HG02938 (cell line): ENCODE measurements around the gene GLG1.
"Not testable (repeated sequence)": the region's sequence is repeated elsewhere in the genome, so short reads cannot be mapped to it uniquely, and the experiment has no call there.

Source experiments
- ATAC-seq: cut with Tn5 transposase; IDR thresholded peaks from one replicate; pipeline ENCODE4 v1.9.1; 2021; ENCODE audit warnings: mild to moderate bottlenecking, moderate library complexity; ENCODE audit not compliant: unreplicated experiment

GLG1 gene

DNA sequence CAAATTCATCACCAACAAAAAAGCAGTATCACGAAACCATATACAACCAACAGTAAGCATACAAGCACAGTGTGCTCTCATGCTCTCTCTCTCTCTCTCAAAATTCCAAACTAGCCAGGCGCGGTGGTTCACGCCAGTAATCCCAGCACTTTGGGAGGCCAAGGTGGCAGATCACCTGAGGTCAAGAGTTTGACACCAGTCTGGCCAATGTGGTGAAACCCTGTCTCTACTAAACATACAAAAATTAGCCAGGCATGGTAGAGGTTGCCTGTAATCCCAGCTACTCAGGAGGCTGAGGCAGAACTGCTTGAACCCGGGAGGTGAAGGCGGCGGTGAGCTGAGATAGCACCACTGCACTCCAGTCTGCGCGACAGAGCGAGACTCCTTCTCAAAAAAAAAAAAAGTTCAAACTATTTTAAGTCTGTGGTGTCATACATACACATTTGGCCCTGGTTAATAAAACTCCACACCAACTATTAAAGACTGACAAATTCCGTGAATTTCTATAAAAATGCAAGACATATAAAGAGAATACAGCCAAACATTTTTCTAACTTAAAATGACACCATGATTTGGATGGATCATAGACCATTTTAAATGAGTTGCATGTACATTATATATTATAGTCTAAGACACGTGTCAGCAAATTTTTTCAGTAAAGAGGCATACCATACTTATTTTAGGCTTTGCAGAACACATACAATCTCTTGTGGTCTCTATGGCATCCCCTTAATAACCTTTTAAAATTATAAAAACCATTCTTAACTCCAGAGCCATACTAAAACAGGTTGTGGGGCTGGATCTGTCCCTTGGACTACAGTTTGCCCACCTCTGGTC lies 30.9 kb downstream of the GLG1 start:
- no peak for ATAC-seq

DNA sequence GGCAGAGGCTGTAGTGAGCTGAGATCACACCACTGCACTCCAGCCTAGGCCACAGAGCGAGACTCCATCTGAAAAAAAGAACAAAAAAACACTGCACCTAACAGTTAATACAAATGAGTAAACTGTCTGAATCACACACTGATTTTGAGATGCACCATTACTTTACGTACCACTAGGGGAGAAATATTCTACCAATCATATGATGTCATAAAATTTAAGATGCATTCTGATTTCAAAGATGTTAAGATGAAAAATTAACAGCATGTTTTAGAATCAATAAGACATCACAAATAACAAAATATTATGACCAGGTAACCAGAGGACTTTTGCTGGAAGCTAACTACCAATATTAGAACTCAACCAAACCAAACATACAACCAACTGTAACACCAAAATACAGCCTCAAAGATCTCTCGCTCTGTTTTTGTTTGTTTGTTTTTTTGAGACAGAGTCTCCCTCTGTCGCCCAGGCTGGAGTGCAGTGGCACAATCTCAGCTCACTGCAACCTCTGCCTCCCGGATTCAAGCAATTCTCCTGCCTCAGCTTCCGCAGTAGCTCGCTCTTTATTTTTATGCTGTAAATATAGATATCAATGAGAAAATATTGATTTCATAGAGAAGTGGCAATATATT lies 31.6 kb downstream of the GLG1 start:
- ATAC-seq, result no peak

DNA sequence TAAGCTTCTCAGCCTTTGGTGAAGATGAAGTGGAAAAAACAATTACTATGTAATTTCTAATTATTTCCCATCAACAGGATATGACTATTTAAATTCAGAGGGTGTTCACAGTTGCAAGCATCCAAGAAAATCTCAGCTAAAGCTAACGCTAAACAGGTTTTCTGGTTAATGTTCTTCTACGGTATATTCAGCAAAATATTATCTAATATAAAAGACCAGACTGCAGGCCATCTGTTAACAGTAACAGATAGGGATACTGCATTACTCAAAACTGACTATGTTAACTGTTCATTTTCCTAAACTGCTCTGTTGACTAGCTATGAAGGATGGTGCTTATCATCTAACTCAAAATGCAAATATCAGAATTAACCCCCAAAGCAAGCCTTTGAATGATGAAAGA lies 32.8 kb downstream of the GLG1 start:
- ATAC-seq, result no peak

DNA sequence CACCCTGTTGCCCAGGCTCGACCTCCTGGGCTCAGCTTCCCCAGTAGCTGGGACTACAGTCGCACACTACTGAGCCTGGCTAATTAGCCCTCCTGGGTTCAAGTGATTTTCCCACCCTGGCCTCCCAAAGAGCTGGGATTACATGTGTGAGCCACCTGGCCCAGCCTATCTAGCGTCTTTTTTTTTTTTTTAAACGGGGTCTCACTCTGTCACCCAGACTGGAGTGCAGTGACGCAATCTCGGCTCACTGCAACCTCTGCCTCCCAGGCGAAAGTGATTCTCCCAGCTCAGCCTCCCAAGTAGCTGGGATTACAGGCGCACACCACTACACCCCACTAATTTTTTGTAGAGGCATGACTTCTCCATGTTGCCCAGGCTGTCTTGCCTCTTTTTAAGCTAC lies 33.3 kb downstream of the GLG1 start:
- ATAC-seq, result no peak

DNA sequence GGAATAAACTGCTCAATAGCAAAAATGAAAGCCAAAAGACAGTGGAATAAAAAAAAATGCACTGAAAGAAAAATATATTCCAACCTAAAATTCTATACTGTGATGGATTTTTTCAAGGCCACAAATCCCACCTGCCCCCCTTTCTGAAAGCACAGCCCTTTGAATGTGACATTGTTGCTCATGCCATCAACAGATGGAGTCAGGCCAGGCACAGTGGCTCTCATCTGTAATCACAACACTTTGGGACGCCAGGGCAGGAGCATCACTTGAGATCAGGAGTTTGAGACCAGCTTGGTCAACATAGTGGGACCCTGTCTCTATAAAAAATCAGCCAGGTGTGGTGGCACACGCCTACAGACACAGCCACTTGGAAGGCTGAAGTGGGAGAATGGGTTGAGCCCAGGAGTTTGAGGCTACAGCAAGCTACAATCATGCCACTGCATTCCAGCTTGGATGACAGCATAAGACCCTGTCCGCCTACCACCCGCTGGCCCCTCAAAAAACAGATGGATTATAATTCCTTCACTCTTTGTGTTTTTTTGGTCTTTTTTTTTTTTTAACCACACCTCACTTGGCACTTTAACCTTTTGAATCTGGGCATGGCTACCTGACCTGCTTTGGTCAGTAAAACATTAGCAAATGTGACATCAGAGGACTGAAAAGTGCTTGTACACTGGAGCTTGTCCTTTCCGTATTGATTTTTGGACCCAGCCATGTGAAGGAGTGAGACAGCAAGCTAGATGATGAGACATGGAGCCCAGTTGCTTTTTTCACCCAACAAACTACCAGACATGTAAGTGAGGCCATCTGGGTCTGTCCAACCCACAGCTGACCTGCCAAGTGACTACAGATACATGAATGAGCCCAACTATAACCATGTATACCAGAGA lies 36.3 kb downstream of the GLG1 start:
- no peak for ATAC-seq

DNA sequence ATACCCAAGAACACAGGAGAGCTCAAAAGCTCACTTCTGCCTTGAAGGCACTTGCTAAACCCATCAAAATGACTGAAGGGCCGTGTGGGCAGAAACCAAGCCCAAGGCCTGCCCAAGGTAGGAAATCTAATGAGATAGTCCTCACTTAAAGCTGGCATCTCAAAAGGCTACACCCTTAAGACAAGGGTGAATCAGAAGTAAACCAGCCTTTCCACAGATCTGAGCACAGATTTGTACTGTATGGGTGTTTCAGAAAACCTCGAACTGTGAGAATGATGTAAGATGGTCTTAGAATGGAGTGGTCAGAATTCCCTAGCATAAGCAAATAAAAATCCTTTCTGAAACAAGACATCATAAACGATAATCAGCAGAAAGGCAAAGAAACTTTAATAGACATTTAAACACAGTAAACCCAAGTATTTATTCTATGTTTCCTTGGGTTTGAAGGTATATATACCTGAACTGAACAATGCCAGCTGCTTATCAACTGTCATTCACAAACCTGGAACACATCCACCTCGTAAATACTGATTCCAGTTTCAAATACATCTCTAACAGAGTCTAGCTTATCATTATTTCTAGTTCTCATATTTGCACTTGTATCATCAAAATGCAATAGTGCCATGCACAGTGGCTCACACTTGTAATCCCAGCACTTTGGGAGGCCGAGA lies 37.8 kb downstream of the GLG1 start:
- no peak for ATAC-seq

DNA sequence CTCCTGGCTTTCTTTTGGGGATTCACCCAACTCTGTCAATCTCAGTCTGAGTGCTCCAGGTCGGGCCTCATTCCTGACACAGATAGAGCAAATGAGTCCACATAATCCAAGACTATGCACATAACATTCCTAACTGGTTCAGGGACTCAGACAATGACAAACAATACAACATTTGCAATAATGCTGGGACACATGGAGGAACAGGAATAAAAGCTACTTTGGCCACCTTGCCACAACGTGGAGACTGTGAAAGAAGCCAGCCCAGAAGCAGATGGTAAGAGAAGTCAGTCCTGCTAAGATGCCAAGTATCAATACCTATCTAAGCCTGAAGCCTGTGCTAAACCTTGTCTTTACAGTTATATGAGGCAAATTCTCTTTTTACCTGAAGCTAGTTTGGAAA lies 39.0 kb downstream of the GLG1 start:
- ATAC-seq, result no peak

DNA sequence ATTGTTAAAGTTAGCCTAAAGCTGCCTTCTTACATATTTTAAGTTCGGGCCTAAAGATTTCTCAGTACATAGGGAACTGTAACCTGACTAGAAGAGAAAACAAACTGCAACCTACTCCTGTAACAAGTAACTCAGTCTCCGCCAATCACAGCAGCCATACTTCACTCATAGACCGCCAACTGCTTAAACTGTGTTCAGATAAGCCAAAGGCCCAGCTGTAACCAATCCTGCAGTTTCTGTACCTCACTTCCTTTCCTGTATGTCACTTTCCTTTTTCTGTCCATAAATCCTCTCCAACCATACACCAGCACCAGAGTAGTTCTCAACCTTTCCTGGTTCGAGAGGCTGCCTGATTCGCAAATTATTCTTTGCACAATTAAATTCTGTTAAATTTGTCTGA lies 41.5 kb downstream of the GLG1 start:
- ATAC-seq, result no peak

DNA sequence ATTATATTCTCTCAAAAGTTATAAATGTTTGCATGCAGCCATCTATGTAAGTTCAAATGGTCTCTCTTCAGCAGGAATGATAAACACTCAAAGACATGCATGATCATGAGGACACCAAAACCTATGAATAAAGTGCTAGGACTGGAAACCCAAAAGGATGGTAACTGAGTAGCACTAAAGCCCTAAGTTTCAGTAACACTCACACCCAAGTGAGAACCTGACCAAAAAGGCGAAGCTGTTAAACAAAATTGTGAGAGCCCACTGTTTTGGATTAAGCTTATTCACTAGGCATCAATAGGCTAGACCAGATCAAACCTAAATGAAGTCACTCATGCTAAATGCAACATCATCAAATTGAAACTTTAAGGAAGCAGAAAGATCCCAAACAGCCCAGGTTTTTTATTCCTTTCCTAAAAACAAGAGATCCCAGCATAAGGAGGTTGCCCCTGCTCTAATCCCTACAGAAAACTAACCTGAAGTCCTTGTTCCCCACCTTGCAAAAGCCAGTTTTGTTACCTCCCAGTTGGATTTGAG lies 42.4 kb downstream of the GLG1 start:
- ATAC-seq, result no peak

DNA sequence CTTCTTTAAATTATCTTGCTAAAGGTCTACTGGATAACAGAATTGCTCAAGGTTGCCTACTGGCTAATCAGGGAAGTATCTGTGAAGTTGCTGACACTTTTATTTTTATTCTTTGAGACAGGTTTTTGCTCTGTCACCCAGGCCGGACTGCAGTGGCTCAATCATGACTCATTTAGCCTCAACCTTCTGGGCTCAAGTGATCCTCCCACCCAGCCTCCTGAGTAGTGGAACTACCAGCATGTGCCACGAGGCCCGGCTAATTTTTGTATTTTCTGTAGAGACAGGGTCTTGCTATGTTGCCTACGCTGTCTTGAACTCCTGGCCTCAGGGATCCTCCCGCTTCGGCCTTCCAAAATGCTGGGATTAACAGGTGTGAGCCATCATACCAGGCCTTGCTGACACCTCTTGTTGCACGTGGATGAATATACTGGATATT lies 43.1 kb downstream of the GLG1 start:
- no peak for ATAC-seq

DNA sequence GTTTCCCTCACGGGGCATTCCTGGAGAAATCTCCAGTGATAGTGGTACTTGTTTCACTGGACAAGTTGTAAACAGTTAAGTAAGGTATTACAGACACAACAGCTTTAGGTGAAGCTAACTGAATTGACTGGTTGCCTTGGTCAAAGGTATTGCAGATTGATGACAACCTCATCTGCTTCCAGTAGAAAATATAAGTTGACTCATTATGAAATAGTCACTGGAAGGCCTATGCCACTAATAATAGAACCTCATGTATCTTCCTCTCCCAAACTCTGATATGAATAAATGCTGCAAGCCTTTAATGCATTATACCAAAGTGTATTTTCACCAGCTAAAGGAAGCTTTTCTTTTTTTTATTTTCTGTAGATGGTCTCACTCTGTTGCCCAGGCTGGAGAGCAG lies 44.8 kb downstream of the GLG1 start:
- no peak for ATAC-seq

DNA sequence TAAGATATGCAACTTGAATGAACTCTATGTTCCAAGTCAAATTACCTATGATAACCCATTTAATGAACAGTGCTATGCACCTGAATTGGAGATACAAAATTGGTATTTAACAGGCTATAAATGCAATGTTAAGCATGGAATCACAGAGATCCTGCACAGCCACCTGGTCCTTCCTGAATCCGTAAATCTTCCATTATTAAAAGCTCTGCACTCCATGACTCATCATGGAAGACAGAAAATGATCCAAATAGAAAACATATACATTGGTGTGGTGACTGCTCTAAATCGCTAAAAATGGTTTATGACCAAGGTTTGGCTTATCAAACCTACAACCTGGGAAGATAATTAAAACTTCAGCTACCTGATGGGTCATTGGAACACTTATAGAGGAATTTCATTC lies 45.3 kb downstream of the GLG1 start:
- ATAC-seq, result no peak

DNA sequence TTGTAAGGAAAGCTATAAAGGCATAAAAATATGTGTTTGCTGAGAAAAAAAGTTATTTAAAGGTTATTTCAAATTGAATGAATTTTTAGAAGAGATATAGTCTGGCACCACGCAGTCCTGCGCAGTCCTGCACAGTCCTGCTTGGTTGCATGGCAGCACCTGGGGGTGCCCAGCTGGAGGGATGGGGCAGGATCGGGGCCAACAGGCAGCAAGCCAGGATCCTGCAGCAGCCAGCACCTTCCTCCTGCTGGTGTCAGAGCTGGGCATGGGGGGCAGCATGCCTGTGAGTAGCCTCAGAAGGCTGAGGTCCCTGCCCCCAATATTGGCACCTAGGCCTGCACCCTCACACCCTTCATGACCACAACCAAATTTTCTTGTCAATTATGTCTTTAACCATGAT lies 46.0 kb downstream of the GLG1 start:
- no peak for ATAC-seq

DNA sequence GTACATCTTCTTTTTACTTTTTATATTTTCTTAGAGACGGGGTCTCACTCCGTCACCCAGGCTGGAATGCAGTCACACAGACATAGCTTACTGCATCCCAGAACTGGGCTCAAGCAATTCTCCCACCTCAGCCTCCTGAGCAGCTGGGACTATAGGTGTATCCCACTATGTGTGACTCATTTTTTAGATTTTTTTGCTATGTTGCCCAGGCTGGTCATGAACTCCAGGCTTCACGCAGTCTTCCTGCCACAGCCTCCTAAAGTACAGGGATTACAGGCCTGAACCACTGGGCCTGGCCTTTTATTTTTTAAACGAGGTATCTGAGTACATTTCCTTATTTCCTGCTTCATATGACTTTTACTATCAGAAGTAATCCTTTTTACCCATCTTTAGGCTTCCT lies 48.0 kb downstream of the GLG1 start:
- ATAC-seq, result no peak

DNA sequence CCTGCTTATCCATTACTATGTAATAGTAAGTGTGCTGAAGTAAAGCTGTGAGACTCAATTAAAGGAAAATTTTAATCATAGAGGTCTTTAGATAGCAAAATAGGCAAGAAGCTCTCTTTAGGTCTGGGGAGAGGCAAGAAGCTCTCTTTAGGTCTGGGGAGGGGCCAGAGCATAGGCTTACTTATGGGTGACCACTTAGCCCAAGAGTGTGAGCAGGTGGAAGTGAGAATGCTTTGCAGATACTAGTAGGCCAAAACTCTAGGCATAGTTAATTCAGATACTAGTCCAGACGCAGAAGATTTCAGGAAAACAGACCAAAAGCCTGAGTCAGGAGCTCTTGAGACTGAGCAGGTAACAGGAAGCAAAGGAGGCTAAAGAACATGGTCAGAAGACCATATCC lies 49.6 kb downstream of the GLG1 start:
- ATAC-seq, result no peak

DNA sequence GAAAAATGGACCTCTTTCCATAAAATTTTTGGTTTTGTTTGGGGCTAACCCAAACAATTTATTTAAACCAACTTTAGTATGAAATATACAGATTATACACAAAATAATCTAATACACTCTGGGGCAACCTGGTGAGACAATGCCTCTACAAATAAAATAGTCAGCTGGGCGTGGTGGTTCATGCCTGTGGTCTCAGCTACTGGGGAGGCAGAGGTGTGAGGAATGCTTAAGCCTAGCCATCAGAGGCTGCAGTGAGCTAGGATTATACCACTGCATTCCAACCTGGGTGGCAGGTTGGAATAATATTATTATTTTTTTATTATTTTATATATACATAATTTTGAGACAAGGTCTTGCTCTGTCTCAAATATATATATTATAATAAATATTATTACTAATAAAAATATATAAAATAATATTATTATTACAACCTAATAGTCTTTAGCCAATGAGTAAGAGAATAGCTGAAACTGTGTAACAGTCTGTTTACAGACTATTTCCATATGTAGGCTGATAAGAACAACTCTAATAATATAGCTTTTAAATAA lies 50.5 kb downstream of the GLG1 start:
- no peak for ATAC-seq

DNA sequence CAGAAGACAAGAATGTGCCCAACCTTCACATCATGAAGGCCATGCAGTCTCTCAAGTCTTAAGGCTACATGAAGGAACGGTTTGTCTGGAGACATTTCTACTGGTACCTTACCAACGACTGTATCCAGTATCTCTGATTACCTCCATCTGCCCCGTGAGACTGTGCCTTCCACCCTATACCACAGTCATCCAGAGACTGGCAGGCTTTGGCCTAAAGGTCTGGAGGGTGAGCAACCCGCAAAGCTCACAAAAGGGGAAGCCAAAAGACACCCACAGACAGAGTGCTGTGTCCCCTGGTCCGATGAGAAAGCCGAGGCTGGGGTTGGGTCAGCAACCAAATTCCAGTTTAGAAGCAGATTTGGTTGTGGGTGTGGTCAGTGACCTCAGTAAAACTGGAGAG lies 54.6 kb downstream of the GLG1 start:
- ATAC-seq, result not testable (repeated sequence)

DNA sequence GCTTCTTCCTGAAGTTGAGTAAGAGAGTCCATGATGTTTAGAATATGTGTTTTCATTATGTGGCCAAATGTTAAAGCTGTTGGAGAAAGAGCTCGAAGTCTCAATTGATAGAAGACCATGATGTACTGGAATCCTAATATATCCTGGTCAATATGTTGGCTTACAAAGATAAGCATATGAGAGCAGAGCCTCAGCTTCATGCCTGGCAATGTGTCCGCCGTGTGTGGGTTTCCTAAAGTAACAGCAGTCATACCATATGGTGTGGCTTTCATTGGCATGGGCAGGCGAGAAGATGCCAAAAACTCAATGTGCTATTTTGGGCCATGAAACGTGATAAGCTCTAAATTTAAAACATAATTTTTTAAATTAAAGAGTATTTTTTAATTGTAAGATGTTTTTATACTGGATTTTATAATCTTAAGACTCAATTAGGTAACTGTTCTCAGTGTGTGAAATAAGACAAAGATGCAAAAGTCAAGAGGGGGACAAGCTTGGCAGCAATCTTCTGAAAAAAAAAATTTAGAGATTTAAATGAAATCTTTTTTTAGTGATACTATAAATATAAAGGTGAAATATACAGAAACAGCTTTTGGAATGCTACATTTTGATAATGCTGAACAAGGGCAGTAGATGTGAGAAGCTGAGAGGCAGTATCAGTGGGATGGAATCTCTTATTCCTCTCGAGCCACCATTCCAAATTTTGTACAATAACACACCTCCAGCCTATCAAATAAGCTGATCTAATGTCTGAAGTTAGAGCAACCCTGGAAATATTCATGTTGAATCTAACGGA lies 56.5 kb downstream of the GLG1 start:
- not testable (repeated sequence) for ATAC-seq

DNA sequence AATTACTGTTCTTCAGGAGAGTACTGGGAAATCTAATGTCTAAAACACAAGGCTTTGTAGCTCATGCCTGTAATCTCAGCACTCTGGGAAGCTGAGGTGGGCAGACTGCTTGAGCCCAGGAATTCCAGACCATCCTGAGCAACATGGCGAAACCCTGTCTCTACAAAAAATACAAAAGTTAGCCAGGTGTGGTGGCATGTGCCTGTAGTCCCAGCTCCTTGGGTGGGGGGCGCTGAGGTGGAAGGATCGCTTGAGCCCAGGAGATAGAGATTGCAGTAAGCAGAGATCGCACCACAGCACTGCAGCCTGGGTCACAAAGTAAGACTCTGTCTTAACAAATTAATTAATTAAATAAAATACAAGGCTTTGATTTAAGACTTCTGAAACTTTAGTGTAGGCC lies 60.8 kb downstream of the GLG1 start:
- not testable (repeated sequence) for ATAC-seq
